Neural cell (in vitro differentiated cells): Measurements from ENCODE around the gene DNER. TPM values are rescaled to one million over a fixed set of nuclear protein-coding genes. Genes with fewer than 3 reads are reported as not detected.

ENCODE experiments used
- H2AFZ ChIP-seq: fragments of 200-600, 300-800 bp; sonication (generic), shearing (Covaris generic); 2 replicates; pipeline ENCODE4 v1.6.0; 2014; ENCODE audit warnings: low read depth, mild to moderate bottlenecking, antibody characterized with exemption, low read length, moderate library complexity
- H3F3A ChIP-seq: fragments of 200-600 bp; shearing (Covaris generic); 2 replicates; pipeline ENCODE4 v1.6.1; 2016; ENCODE audit warnings: mild to moderate bottlenecking, moderate library complexity, mixed read lengths, antibody characterized with exemption, low read length; ENCODE audit not compliant: insufficient read depth, poor library complexity, severe bottlenecking
- H3K27ac ChIP-seq: fragments of 200-600, 300-800 bp; sonication (generic), shearing (Covaris generic); 2 replicates; pipeline ENCODE4 v1.5.1; 2014; ENCODE audit warnings: mild to moderate bottlenecking, low read length, moderate library complexity
- H3K27me3 ChIP-seq: fragments of 300-800, 200-600 bp; sonication (generic), shearing (Covaris generic); 2 replicates; pipeline ENCODE4 v1.6.0; 2014; ENCODE audit warnings: mild to moderate bottlenecking, low read depth, low read length, moderate library complexity; ENCODE audit not compliant: insufficient read depth
- H3K36me3 ChIP-seq: fragments of 300-800, 200-600 bp; sonication (generic), shearing (Covaris generic); 2 replicates; pipeline ENCODE4 v1.5.1; 2014; ENCODE audit warnings: mild to moderate bottlenecking, antibody characterized with exemption, low read length, moderate library complexity; ENCODE audit not compliant: insufficient read depth
- H3K4me2 ChIP-seq: fragments of 300-800, 200-600 bp; sonication (generic), shearing (Covaris generic); 2 replicates; pipeline ENCODE4 v1.6.0; 2014; ENCODE audit warnings: mild to moderate bottlenecking, low read length
- H3K4me3 ChIP-seq: fragments of 300-800, 200-600 bp; sonication (generic), shearing (Covaris generic); 2 replicates; pipeline ENCODE4 v1.5.1; 2014; ENCODE audit warnings: mild to moderate bottlenecking, low read length, moderate library complexity
- H3K79me2 ChIP-seq: fragments of 200-600 bp; shearing (Covaris generic); replicated peaks from 2 replicates; pipeline ENCODE4 v1.6.0; 2014; ENCODE audit warnings: mild to moderate bottlenecking, low read length, moderate library complexity; ENCODE audit not compliant: insufficient read depth
- H3K9ac ChIP-seq: fragments of 300-800, 200-600 bp; sonication (generic), shearing (Covaris generic); 2 replicates; pipeline ENCODE4 v1.6.1; 2016; ENCODE audit warnings: mild to moderate bottlenecking, low read length, mixed read lengths
- H3K9me2 ChIP-seq: fragments of 200-600 bp; shearing (Covaris generic); 2 replicates; pipeline ENCODE4 v1.6.1; 2016; ENCODE audit warnings: mild to moderate bottlenecking, low read length, mixed read lengths; ENCODE audit not compliant: insufficient read depth
- H3K9me3 ChIP-seq: fragments of 200-600, 300-800 bp; sonication (generic), shearing (Covaris generic); 2 replicates; pipeline ENCODE4 v1.6.1; 2016; ENCODE audit warnings: mild to moderate bottlenecking, mixed run types, low read length, moderate library complexity, mixed read lengths
- H4K20me1 ChIP-seq: fragments of 200-600 bp; shearing (Covaris generic); 2 replicates; pipeline ENCODE4 v1.6.1; 2016; ENCODE audit warnings: mild to moderate bottlenecking, mixed run types; ENCODE audit not compliant: insufficient read depth
- EP300 ChIP-seq: fragments of 450-650 bp; conservative IDR thresholded peaks from 2 replicates; pipeline ENCODE4 v1.6.1; 2014; ENCODE audit warnings: antibody characterized with exemption, mild to moderate bottlenecking, moderate library complexity; ENCODE audit not compliant: poor library complexity, severe bottlenecking
- EZH2 ChIP-seq: fragments of 200-600, 300-800 bp; shearing (Covaris generic), sonication (generic); IDR thresholded peaks from 2 replicates; pipeline ENCODE4 v1.6.1; 2014; ENCODE audit warnings: antibody characterized with exemption, low read length, borderline replicate concordance, mild to moderate bottlenecking; ENCODE audit not compliant: insufficient read depth, poor library complexity, severe bottlenecking
- MXI1 ChIP-seq: fragments of 450-650 bp; conservative IDR thresholded peaks from 2 replicates; pipeline ENCODE4 v1.6.1; 2014; ENCODE audit warnings: antibody characterized with exemption, mild to moderate bottlenecking; ENCODE audit not compliant: poor library complexity, severe bottlenecking
- POLR2AphosphoS5 ChIP-seq: IDR thresholded peaks from 2 replicates; pipeline ENCODE4 v1.6.1; 2012
- RAD21 ChIP-seq: fragments of 450-650 bp; conservative IDR thresholded peaks from 2 replicates; pipeline ENCODE4 v1.6.1; 2014; ENCODE audit warnings: antibody characterized with exemption, mild to moderate bottlenecking, moderate library complexity
- SMC3 ChIP-seq: fragments of 450-650 bp; conservative IDR thresholded peaks from 2 replicates; pipeline ENCODE4 v1.6.1; 2014; ENCODE audit warnings: antibody characterized with exemption, mild to moderate bottlenecking, moderate library complexity; ENCODE audit not compliant: poor library complexity
- TAF1 ChIP-seq: IDR thresholded peaks from 2 replicates; pipeline ENCODE4 v1.6.1; 2012; ENCODE audit warnings: low read depth
- polyA plus RNA-seq: library from polyadenylated mRNA; depleted of rRNA; stranded (reverse); fragments of >200 nt; gene quantifications from 2 replicates; pipeline ENCODE4 v1.2.3, GENCODE V29; 2014
- TF ChIP-seq, protein P1 (sequence below): fragments of 450-650 bp; IDR thresholded peaks from 2 replicates; pipeline ENCODE4 v1.5.1; 2014; ENCODE audit warnings: antibody characterized with exemption, mild to moderate bottlenecking, moderate library complexity; ENCODE audit not compliant: poor library complexity, severe bottlenecking
- TF ChIP-seq, protein P2 (sequence below): IDR thresholded peaks from 2 replicates; pipeline ENCODE4 v1.6.1; 2012; ENCODE audit warnings: borderline replicate concordance

Gene DNER
- polyA plus RNA-seq, 1 donor from 2014 or later: 310 TPM

GRCh38 chr2:229447227-229447626 is 267.1 kb downstream of the DNER start:
- Histone ChIP-seq H3K27me3 (no peaks in the 10 kb centered on the region), H3K9me2 (no peaks in the 10 kb centered on the region), H4K20me1 (no peaks in the 10 kb centered on the region), H3F3A (peaks cover 5% of the 10 kb centered on the region), H3K36me3 (no peaks in the 10 kb centered on the region), H3K4me3 (no peak overlapping the region), H2AFZ (no peak overlapping the region), H3K79me2 (no peaks in the 10 kb centered on the region), H3K9ac (no peak overlapping the region), H3K27ac (no peak overlapping the region), H3K4me2 (no peak overlapping the region), H3K9me3 (no peaks in the 10 kb centered on the region)
- TF ChIP-seq, protein P1, sequence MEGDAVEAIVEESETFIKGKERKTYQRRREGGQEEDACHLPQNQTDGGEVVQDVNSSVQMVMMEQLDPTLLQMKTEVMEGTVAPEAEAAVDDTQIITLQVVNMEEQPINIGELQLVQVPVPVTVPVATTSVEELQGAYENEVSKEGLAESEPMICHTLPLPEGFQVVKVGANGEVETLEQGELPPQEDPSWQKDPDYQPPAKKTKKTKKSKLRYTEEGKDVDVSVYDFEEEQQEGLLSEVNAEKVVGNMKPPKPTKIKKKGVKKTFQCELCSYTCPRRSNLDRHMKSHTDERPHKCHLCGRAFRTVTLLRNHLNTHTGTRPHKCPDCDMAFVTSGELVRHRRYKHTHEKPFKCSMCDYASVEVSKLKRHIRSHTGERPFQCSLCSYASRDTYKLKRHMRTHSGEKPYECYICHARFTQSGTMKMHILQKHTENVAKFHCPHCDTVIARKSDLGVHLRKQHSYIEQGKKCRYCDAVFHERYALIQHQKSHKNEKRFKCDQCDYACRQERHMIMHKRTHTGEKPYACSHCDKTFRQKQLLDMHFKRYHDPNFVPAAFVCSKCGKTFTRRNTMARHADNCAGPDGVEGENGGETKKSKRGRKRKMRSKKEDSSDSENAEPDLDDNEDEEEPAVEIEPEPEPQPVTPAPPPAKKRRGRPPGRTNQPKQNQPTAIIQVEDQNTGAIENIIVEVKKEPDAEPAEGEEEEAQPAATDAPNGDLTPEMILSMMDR: no peak

GRCh38 chr2:229446350-229446749 is 268.0 kb downstream of the DNER start:
- TF ChIP-seq, protein P2, sequence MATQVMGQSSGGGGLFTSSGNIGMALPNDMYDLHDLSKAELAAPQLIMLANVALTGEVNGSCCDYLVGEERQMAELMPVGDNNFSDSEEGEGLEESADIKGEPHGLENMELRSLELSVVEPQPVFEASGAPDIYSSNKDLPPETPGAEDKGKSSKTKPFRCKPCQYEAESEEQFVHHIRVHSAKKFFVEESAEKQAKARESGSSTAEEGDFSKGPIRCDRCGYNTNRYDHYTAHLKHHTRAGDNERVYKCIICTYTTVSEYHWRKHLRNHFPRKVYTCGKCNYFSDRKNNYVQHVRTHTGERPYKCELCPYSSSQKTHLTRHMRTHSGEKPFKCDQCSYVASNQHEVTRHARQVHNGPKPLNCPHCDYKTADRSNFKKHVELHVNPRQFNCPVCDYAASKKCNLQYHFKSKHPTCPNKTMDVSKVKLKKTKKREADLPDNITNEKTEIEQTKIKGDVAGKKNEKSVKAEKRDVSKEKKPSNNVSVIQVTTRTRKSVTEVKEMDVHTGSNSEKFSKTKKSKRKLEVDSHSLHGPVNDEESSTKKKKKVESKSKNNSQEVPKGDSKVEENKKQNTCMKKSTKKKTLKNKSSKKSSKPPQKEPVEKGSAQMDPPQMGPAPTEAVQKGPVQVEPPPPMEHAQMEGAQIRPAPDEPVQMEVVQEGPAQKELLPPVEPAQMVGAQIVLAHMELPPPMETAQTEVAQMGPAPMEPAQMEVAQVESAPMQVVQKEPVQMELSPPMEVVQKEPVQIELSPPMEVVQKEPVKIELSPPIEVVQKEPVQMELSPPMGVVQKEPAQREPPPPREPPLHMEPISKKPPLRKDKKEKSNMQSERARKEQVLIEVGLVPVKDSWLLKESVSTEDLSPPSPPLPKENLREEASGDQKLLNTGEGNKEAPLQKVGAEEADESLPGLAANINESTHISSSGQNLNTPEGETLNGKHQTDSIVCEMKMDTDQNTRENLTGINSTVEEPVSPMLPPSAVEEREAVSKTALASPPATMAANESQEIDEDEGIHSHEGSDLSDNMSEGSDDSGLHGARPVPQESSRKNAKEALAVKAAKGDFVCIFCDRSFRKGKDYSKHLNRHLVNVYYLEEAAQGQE: no peak
- TF ChIP-seq TAF1 (no peak), SMC3 (no peak), EZH2 (no peak), MXI1 (no peak), EP300 (no peak), RAD21 (no peak), POLR2AphosphoS5 (no peak)
- TF ChIP-seq, protein P1: no peak
- H3K9me2 ChIP-seq: no peaks in the 10 kb centered on the region
- no peak overlapping the region for H3K4me3 ChIP-seq
- H3K79me2 ChIP-seq: no peaks in the 10 kb centered on the region
- H3K27ac ChIP-seq: no peak overlapping the region
- no peak overlapping the region for H3K9ac ChIP-seq
- no peaks in the 10 kb centered on the region for H3K9me3 ChIP-seq
- H3F3A ChIP-seq: peaks cover 5% of the 10 kb centered on the region
- no peak overlapping the region for H2AFZ ChIP-seq
- no peaks in the 10 kb centered on the region for H3K36me3 ChIP-seq
- H3K27me3 ChIP-seq: no peaks in the 10 kb centered on the region
- no peaks in the 10 kb centered on the region for H4K20me1 ChIP-seq
- H3K4me2 ChIP-seq: no peak overlapping the region
